GM21390 (cell line): ENCODE results near the gene ACSL6.

ENCODE experiments used
- ATAC-seq: cut with Tn5 transposase; IDR thresholded peaks from one replicate; pipeline ENCODE4 v1.9.1; 2021; ENCODE audit not compliant: unreplicated experiment

ACSL6 gene

GRCh38 chr5:132001647-132002561 is 9.6 kb downstream of the ACSL6 start:
- ATAC-seq: no peak

DNA sequence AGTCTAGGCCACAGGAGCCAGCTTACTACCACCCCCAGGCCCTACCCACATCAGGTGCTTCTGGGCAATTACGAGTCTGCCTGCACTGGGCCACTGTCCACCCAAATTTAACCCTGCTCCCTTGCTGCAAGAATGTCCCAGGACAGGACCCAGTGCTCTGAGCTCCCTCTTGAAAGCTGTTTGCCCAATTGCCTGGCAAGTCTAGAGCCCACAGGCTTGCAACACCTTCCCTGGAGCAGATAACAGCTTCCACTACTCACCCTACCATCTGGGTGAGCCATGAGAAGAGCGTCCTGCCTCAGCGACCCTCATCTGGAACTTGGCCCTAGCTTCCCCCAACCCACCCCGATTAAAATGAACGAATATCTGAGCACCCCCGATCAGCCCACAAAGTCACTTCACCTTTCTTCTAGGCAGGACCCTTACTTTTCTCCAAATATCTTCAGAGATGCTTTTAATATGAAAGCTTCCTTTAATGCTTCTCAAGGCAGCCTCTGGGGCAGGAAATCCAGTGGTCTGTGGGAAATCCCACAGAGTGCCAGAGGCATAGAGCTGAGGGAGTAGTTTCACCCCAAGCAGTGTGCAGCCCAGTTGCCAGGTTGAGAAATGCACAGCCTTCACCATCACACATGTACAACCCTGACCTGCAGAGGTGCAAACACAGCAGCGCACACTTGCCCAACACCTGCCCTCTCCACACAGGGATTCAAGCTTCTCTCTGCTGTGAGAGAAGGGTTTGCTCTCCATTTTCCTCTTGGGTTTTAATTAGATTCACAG is 10.6 kb downstream of the ACSL6 start:
- ATAC-seq: no peak

GRCh38 chr5:132000241-132000490 is 11.3 kb downstream of the ACSL6 start:
- ATAC-seq: no peak

DNA sequence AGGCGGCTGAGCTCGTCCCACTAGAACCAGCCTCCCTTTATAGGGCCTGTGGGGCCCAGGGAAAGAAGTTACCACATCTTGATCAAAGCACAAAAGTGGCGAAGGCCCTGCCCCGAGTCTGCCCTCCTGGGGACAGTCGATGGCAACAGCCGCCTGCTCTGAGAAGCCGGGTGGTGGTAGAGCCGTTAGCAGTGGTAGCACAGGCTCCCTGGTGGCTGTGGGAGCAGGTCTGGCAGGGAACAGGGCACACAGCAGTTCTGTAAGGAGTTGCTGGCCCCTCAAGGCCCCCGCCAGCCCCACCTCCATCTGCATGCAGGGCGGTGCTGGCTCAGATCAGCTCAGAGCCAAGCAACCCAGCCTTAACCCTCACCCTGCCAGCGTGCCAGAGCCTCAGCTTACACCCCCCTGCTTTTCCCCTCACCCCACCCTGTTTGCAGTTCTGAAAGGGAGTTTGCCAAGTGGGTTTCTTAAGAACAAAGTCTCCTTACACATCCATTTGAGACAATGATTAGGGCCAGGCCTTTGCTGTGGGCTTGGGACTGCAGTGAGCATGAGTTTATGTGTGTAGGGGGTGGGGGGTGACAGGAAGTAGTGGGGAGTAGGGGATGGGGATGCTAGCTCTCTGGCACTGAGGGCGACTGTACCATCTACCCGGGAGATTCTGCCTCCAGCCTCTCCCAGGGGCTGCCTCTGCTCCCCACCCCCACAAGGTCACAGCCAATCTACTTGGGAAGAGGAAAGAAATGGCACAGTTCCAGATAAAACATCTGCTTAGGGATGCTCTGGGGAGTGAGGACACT is 11.8 kb downstream of the ACSL6 start:
- ATAC-seq: no peak

DNA sequence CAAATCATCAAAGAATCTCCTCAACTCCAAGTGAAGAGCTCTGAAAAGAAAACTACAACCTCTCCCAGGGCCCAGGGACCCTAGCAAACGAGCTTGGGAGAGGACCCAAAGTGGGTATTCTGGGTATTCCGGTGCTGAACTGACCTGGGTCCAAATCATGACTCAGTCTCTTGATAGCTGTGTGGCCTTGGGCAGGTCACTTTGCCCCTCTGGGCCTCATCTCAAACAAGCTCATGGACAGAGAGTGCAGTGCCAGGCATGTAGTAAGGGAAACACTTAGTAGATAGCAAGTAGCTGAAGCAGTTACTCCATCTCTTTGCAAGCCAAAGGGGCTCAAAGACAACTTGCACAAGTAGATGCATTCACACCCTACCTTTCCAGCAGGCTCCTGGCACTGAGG is 12.4 kb downstream of the ACSL6 start:
- ATAC-seq: no peak

DNA sequence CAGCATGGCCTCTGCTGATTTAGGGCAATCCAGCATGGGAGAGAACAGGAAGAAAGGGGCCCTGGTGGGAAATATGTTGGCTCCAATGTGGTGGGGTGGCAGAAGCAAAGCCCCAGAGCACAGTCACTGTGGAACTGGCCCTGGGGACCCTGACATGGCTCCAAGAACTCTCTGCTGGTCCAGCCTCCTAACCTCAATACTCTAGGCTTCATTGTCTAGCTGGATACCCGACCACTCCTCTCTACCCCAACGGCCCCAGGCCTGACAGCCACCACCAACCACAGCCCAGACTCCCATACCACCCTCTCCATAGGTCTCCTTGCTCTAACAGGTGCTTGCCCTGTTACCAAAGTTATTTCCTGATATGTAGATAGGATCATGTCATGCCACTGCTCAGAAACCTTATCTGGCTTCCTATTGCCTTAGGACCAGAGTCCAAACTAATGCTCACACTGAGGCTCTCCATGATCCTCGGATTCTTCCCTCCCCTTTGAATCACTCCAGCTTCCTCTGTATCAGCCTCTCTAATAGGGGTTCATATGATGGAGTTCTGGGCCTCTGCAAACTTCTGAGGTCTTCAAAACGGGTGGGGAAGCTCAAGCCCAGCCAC is 12.9 kb downstream of the ACSL6 start:
- no peak for ATAC-seq

- ATAC-seq: no peak
These were observed 13.7 kb downstream of the ACSL6 start for GRCh38 chr5:131997727-131998117.

GRCh38 chr5:131997026-131997726 is 14.3 kb downstream of the ACSL6 start:
- no peak for ATAC-seq

DNA sequence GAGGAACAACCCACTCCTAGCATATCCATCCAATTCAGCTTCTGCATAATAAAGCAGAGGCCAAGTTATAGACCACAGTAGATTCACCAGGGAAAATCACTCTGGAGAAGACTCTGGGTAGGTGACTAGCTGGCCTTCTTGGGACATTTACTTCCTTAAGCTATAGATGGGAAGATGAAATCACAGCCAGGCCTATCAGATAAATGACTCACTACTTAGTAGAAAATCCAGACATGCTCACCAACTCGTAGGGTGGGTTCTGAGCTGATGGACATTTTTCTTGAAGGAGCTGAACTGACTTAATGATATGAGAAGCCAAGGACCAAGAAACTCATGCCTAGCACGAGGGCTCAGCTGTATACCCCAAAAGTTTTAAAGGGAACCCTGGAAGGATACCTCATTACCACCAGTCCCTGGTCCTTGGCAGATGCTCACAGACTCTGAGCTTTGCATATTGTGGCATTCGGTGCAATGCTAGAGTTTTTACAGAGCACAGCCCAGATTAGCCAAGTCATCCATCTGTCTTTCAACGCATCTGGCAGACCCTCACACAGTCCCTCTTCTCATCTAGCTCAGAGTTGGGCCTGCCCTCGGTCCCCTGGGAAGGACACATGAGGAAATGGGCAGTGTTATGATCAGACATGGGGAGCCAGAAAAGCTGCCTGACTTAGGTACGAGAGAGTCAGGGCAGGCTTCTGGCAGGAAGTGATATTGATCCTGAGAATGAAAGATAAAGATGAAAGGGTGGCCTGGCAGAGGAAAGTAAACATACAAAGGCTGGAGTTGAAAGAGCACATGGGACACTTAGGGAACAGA is 15.0 kb downstream of the ACSL6 start:
- ATAC-seq: no peak

GRCh38 chr5:131994533-131995226 is 16.8 kb downstream of the ACSL6 start:
- ATAC-seq: no peak

DNA sequence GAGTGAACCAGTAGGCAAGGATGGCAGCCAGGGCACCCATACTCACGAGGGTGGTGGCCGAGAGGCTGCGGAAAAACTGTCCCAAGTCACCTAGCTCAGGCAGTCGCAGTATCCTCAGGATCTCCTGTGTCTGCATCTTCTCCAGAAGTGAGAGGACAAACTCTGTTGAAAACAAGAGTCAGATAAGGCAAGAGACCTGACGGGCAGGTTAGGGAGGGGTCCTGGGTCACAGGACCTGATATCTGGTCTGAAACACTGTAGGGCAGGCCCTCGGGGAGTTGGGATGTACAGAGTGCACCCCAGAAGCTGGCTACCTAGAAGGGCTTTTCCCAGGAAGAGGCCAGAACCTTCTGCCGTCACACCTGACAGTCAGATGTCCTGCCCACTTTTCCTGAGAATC is 17.4 kb downstream of the ACSL6 start:
- ATAC-seq: no peak

DNA sequence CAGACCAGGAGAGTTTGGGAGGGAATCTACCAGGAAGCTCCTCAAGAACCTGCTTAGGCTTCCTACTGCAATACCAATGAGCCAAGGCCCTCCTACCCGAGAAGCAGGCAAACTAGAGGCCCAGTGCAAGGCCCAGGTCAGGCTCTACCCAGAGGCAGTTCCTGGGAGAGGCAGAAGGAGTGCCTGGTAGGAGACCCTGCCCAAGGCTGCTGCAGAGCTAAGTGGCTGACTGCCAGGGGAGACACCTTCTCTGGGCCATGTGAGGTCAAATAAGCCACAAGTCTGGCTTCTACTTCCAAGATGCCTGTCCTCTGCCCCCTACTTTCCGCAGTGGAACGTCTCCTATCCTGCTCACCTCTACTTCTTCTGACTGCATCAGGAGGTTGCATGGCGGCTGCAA is 17.8 kb downstream of the ACSL6 start:
- no peak for ATAC-seq

DNA sequence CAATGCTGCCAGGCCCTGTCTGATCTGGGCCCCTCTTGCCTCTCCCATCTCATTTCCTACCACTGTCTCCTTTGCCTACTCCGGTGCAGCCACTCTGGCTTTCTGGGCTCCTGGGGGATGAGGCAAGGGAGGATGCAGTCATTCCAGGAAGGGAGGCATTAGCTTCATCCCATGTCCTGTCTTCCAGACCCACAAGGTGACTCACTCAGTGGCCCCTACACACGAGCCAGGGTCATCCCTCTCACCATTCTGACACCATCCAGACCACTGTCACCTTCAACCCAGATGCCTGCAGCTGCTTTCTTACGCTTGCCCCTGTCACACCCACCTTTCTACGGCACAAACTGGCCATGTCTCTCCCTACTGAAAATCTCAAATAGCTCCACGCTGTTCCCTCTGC is 19.1 kb downstream of the ACSL6 start:
- no peak for ATAC-seq

DNA sequence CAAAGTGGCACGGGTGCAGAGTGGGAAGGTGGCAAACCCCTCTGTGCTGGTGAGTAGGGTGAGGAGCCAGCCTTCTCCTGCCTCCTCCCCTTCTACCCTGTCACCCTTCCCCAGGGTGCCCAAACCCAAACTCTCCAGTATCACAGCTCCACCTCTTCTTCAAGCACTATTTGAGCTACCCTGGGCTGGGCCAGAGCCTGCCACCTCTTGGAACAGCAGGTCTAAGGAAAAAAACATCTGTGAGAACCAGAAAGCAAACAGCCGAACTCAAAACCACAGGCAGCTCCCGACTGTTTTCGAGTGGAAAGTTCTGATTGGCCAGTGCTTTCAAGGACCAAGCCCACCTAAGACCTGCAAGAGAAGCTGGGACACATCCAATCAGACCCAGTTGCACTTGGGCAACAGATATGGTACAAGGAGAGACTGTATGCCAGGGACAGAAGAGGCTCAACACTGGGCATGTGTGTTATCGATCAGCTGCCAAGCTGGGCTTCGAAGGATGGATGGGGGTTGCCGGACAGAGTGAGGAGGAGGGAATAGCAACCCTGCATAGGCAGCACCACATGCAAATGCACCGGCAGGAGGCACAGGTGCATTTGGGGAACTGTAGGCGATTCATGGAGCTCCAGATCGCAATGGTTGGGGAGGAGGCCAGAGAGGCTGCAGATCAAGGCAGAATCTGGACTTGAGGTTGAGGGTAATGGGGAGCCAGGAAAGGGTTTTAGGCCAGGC is 19.7 kb downstream of the ACSL6 start:
- ATAC-seq: no peak

- ATAC-seq: no peak
These were observed 20.7 kb downstream of the ACSL6 start for GRCh38 chr5:131990716-131991115.

- ATAC-seq: no peak
These were observed 22.9 kb downstream of the ACSL6 start for GRCh38 chr5:131988601-131989000.

DNA sequence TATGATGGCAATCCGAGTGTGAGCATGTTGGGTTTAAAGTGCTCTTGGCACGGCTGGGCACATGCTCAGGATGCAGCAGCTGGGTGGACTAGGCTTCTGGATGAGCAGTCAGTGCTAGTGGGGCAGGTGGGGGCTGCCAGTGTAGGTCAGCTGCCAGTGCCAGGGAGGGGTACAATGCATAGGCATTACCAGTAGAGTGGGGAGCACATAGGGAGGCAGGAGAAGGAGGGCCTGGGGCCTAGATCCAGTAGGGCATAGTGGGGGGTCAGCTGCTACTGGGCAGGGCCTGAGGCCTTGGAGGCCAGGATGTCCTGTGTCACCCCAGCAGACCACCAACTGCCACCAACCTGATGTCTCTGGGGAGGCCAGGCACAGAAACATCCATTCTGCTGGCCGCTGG is 24.2 kb downstream of the ACSL6 start:
- no peak for ATAC-seq

DNA sequence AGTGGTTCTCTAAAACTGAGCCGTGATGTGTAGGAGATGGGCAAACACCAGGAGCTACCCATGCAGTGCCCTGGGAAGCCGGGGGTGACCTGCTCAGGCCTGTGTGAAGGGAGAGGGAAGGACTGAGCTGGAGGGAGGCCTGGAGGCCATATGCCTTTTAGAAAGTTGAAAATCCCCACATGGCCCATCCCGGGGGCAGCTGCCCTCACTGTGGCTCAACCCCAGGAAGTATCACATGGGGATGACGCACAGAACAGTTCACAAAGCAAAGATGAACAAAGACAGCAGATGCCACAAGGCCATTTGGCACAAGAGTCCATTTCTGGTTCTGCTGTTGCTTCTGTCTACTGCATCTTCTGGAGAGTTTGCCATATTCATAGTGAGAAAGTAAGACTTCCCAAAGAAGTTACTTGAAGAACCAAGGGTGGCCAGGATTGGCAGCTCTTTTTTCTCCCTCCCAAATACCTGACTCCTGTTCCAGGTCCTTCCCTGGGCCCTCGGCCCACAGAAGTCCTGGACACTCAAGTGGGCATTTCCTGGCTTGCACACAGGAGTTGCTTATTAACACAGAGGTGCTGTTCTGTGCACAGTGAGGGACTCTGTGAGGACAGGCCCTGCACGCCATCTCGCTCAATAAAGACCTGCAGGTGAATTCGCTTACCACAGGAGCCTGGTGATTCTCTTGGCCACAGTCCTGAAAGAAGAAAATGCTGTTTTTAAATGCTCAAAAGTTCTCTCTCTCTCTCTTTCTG is 25.1 kb downstream of the ACSL6 start:
- no peak for ATAC-seq
